Activated T-cell treated with anti-CD3 and anti-CD28 coated beads, Interleukin-2, amount 50 U/mL, for 72 hours (primary cell): Measurements from ENCODE around the gene NKD1. TPM values are rescaled to one million over a fixed set of nuclear protein-coding genes. Genes with fewer than 3 reads are reported as not detected.

ENCODE experiments used
- ATAC-seq, 2 donors: fragments of 150-1000 bp; cut with Tn5 transposase; replicated peaks in 1 of 2; 2 replicates each; pipeline ENCODE4 v1.10.0; 2021; ENCODE audit warnings: moderate library complexity in 2 of 2, mild to moderate bottlenecking in 1 of 2
- DNase-seq, 2 donors: peaks; one replicate each; pipeline ENCODE4 v3.0.0; 2021 to 2022; ENCODE audit warnings: mixed read lengths in 1 of 2
- H3K27ac Mint-ChIP-seq: one replicate; pipeline ENCODE4 v1.8.0; 2022; ENCODE audit warnings: mild to moderate bottlenecking, moderate library complexity, mixed read lengths
- H3K27me3 Mint-ChIP-seq: one replicate; pipeline ENCODE4 v1.8.0; 2022; ENCODE audit warnings: low read depth, mixed read lengths
- H3K36me3 Mint-ChIP-seq, 2 donors: one replicate each; pipeline ENCODE4 v1.8.0; 2022; ENCODE audit warnings: mixed read lengths in 2 of 2, mild to moderate bottlenecking in 1 of 2; ENCODE audit not compliant: insufficient read depth in 2 of 2
- H3K4me1 Mint-ChIP-seq: one replicate; pipeline ENCODE4 v1.8.0; 2022; ENCODE audit warnings: low read depth, mixed read lengths
- H3K4me3 Mint-ChIP-seq, 2 donors: one replicate each; pipeline ENCODE4 v1.8.0; 2022; ENCODE audit warnings: mild to moderate bottlenecking in 2 of 2, mixed read lengths in 2 of 2, moderate library complexity in 2 of 2
- H3K9me3 Mint-ChIP-seq, 2 donors: one replicate each; pipeline ENCODE4 v1.8.0; 2022; ENCODE audit warnings: mixed read lengths in 2 of 2
- total RNA-seq, 2 donors: library from RNA; stranded (reverse); gene quantifications; one replicate each; pipeline ENCODE4 v1.2.3, GENCODE V29; 2022

Gene NKD1
- total RNA-seq, 2 donors from 2014 or later, result 0.96 to 2.4 TPM

- no peak for DNase-seq
- peaks cover 1 to 2% of the 10 kb centered on the region in 2 donors for H3K9me3 Mint-ChIP-seq
- ATAC-seq, result no peak
- H3K27me3 Mint-ChIP-seq, result no peaks in the 10 kb centered on the region
- H3K27ac Mint-ChIP-seq, result no peak overlapping the region
- H3K36me3 Mint-ChIP-seq, result peaks cover 4 to 6% of the 10 kb centered on the region in 2 donors
- H3K4me1 Mint-ChIP-seq, result peaks cover 15% of the 10 kb centered on the region
- H3K4me3 Mint-ChIP-seq, result no peak overlapping the region
These were observed 11.8 kb downstream of the NKD1 start for GRCh38 chr16:50559804-50560514.

GRCh38 chr16:50560903-50561863 lies 13.0 kb downstream of the NKD1 start:
- H3K4me3 Mint-ChIP-seq, result no peak overlapping the region
- H3K27ac Mint-ChIP-seq, result no peak overlapping the region
- DNase-seq (no peak), ATAC-seq (no peak)
- H3K27me3 Mint-ChIP-seq, result no peaks in the 10 kb centered on the region
- peaks cover 1 to 2% of the 10 kb centered on the region in 2 donors for H3K9me3 Mint-ChIP-seq
- peaks cover 15% of the 10 kb centered on the region for H3K4me1 Mint-ChIP-seq
- peaks cover 4 to 6% of the 10 kb centered on the region in 2 donors for H3K36me3 Mint-ChIP-seq

GRCh38 chr16:50562657-50563056 lies 14.5 kb downstream of the NKD1 start:
- DNase-seq (no peak), ATAC-seq (no peak)
- Mint-ChIP-seq H3K4me1 (peaks cover 16% of the 10 kb centered on the region), H3K9me3 (peaks cover 1 to 2% of the 10 kb centered on the region in 2 donors), H3K27me3 (no peaks in the 10 kb centered on the region), H3K4me3 (no peak overlapping the region), H3K36me3 (peaks cover 3 to 4% of the 10 kb centered on the region in 2 donors), H3K27ac (no peak overlapping the region)

- Mint-ChIP-seq H3K9me3 (peaks cover 1 to 2% of the 10 kb centered on the region in 2 donors), H3K27ac (no peak overlapping the region), H3K4me3 (no peak overlapping the region), H3K27me3 (no peaks in the 10 kb centered on the region), H3K4me1 (peaks cover 21% of the 10 kb centered on the region), H3K36me3 (peaks cover 2 to 3% of the 10 kb centered on the region in 2 donors)
- ATAC-seq, result no peak
- no peak for DNase-seq
These were observed 15.8 kb downstream of the NKD1 start for GRCh38 chr16:50563989-50564388.

GRCh38 chr16:50565428-50565827 lies 17.2 kb downstream of the NKD1 start:
- H3K9me3 Mint-ChIP-seq, result peaks cover 1 to 2% of the 10 kb centered on the region in 2 donors
- no peaks in the 10 kb centered on the region for H3K27me3 Mint-ChIP-seq
- peaks cover 2 to 3% of the 10 kb centered on the region in 2 donors for H3K36me3 Mint-ChIP-seq
- DNase-seq (no peak), ATAC-seq (no peak)
- peaks cover 17% of the 10 kb centered on the region for H3K4me1 Mint-ChIP-seq
- no peak overlapping the region for H3K4me3 Mint-ChIP-seq
- no peak overlapping the region for H3K27ac Mint-ChIP-seq

GRCh38 chr16:50566014-50566962 lies 18.1 kb downstream of the NKD1 start:
- H3K4me1 Mint-ChIP-seq, result peaks cover 17% of the 10 kb centered on the region
- H3K9me3 Mint-ChIP-seq, result peaks cover 0 to 2% of the 10 kb centered on the region in 2 donors
- H3K27ac Mint-ChIP-seq, result no peak overlapping the region
- ATAC-seq, result no peak
- no peak for DNase-seq
- no peak overlapping the region for H3K4me3 Mint-ChIP-seq
- H3K27me3 Mint-ChIP-seq, result no peaks in the 10 kb centered on the region
- peaks cover 2% of the 10 kb centered on the region in 2 donors for H3K36me3 Mint-ChIP-seq

GRCh38 chr16:50567651-50568050 lies 19.5 kb downstream of the NKD1 start:
- H3K27me3 Mint-ChIP-seq, result no peaks in the 10 kb centered on the region
- no peaks in the 10 kb centered on the region for H3K36me3 Mint-ChIP-seq
- DNase-seq (no peak), ATAC-seq (no peak)
- H3K4me1 Mint-ChIP-seq, result peaks cover 17% of the 10 kb centered on the region
- no peak overlapping the region for H3K27ac Mint-ChIP-seq
- no peaks in the 10 kb centered on the region for H3K9me3 Mint-ChIP-seq
- H3K4me3 Mint-ChIP-seq, result no peak overlapping the region

- H3K4me3 Mint-ChIP-seq, result no peak overlapping the region
- no peaks in the 10 kb centered on the region for H3K36me3 Mint-ChIP-seq
- H3K4me1 Mint-ChIP-seq, result peaks cover 21% of the 10 kb centered on the region
- no peaks in the 10 kb centered on the region for H3K9me3 Mint-ChIP-seq
- H3K27me3 Mint-ChIP-seq, result no peaks in the 10 kb centered on the region
- no peak overlapping the region for H3K27ac Mint-ChIP-seq
- no peak for DNase-seq
- no peak for ATAC-seq
These were observed 20.1 kb downstream of the NKD1 start for GRCh38 chr16:50568187-50568815.

- no peaks in the 10 kb centered on the region for H3K36me3 Mint-ChIP-seq
- no peaks in the 10 kb centered on the region for H3K27me3 Mint-ChIP-seq
- no peaks in the 10 kb centered on the region for H3K9me3 Mint-ChIP-seq
- peaks cover 14% of the 10 kb centered on the region for H3K4me1 Mint-ChIP-seq
- H3K4me3 Mint-ChIP-seq, result no peak overlapping the region
- ATAC-seq (no peak), DNase-seq (no peak)
- no peak overlapping the region for H3K27ac Mint-ChIP-seq
These were observed 22.2 kb downstream of the NKD1 start for GRCh38 chr16:50570354-50570753.

- no peak for ATAC-seq
- no peak overlapping the region for H3K27ac Mint-ChIP-seq
These were observed 22.8 kb downstream of the NKD1 start for GRCh38 chr16:50570808-50571598.

GRCh38 chr16:50571786-50572185 lies 23.6 kb downstream of the NKD1 start:
- Mint-ChIP-seq H3K27me3 (no peaks in the 10 kb centered on the region), H3K4me3 (no peak overlapping the region), H3K36me3 (no peaks in the 10 kb centered on the region), H3K9me3 (no peaks in the 10 kb centered on the region), H3K27ac (no peak overlapping the region), H3K4me1 (peaks cover 14% of the 10 kb centered on the region)
- DNase-seq, result no peak
- no peak for ATAC-seq

More at GRCh38 chr16:50570808-50571598, 22.8 kb downstream of the NKD1 start:
- H3K27me3 Mint-ChIP-seq, result no peaks in the 10 kb centered on the region
- H3K4me1 Mint-ChIP-seq, result peaks cover 14% of the 10 kb centered on the region
- no peaks in the 10 kb centered on the region for H3K9me3 Mint-ChIP-seq
- DNase-seq, result no peak
- H3K4me3 Mint-ChIP-seq, result no peak overlapping the region
- H3K36me3 Mint-ChIP-seq, result no peaks in the 10 kb centered on the region
